ENCODE results near the gene TNNC2. TPM values are rescaled to one million over a fixed set of nuclear protein-coding genes. Genes with fewer than 3 reads are reported as not detected.

The TNNC2 gene
- total and polyA plus RNA-seq, 2 of the 13 experiments (the other 11 are each of a cell fraction or from before 2014, with no cell fraction given): 1.8 to 4.7 TPM

DNA sequence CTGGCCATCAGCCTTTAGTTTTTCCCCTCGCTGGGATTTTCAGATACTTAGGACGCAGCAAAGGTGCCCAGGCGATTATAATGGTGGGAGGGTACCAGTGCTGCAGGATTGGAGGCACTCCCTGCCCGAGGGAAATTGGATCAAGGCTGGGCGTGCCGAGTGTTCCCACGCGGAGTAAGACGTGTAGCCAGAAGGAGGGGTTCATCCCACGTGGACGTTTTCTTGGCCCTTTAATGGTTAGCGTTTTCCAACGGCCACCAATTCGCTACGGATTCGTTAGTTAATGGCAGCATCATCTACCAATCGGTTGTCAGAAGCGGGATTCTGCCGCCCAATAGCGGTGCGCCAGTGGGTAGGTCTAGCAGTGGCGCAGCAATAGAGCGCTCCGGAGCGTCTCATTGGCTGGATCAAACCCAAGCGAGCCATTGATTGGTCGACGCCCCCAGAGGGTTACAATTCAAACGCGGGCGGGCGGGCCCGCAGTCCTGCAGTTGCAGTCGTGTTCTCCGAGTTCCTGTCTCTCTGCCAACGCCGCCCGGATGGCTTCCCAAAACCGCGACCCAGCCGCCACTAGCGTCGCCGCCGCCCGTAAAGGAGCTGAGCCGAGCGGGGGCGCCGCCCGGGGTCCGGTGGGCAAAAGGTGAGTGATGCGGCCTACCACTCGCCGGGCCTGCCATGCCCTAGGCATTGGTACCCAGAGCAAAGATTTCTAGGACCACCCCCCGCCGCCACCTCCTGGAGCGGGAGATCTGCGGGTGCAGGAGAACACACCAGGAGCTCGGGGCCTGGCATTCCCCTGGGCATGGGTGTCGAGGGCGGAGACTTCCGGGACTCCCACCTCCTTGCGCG is 14.7 kb downstream of the TNNC2 start, which contains the start of gene UBE2C (continued):
- TF ChIP-seq, protein P1, sequence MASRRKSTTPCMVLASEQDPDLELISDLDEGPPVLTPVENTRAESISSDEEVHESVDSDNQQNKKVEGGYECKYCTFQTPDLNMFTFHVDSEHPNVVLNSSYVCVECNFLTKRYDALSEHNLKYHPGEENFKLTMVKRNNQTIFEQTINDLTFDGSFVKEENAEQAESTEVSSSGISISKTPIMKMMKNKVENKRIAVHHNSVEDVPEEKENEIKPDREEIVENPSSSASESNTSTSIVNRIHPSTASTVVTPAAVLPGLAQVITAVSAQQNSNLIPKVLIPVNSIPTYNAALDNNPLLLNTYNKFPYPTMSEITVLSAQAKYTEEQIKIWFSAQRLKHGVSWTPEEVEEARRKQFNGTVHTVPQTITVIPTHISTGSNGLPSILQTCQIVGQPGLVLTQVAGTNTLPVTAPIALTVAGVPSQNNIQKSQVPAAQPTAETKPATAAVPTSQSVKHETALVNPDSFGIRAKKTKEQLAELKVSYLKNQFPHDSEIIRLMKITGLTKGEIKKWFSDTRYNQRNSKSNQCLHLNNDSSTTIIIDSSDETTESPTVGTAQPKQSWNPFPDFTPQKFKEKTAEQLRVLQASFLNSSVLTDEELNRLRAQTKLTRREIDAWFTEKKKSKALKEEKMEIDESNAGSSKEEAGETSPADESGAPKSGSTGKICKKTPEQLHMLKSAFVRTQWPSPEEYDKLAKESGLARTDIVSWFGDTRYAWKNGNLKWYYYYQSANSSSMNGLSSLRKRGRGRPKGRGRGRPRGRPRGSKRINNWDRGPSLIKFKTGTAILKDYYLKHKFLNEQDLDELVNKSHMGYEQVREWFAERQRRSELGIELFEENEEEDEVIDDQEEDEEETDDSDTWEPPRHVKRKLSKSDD (CRISPR knock-in tag; IDR thresholded peaks at IDR 0.05; ENCODE audit: low read depth): no peak
- peak; percentile 76; the same call in 1 of the 2 replicates for TF ChIP-seq PAF1 (CRISPR knock-in tag; IDR thresholded peaks at IDR 0.05)
- peak; percentile 71 for TF ChIP-seq DR1 (CRISPR knock-in tag; IDR thresholded peaks at IDR 0.05)
- TF ChIP-seq ZNF333 (CRISPR knock-in tag; IDR thresholded peaks at IDR 0.05; ENCODE audit: borderline replicate concordance): 0 out of 2 replicates have a peak, but pooled peaks have one; percentile 32
- TF ChIP-seq, protein P2, sequence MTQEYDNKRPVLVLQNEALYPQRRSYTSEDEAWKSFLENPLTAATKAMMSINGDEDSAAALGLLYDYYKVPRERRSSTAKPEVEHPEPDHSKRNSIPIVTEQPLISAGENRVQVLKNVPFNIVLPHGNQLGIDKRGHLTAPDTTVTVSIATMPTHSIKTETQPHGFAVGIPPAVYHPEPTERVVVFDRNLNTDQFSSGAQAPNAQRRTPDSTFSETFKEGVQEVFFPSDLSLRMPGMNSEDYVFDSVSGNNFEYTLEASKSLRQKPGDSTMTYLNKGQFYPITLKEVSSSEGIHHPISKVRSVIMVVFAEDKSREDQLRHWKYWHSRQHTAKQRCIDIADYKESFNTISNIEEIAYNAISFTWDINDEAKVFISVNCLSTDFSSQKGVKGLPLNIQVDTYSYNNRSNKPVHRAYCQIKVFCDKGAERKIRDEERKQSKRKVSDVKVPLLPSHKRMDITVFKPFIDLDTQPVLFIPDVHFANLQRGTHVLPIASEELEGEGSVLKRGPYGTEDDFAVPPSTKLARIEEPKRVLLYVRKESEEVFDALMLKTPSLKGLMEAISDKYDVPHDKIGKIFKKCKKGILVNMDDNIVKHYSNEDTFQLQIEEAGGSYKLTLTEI (CRISPR knock-in tag; conservative IDR thresholded peaks at IDR 0.05): peak; percentile 59; the same call in 1 of the 2 replicates
- TF ChIP-seq FLYWCH1 (CRISPR knock-in tag; IDR thresholded peaks at IDR 0.05): peak; percentile 95; the same call in 1 of the 2 replicates
- TF ChIP-seq HNRNPL (IDR thresholded peaks at IDR 0.05; ENCODE audit: low read depth, low read length): peak; percentile 88
- TF ChIP-seq ZMYM3 (CRISPR knock-in tag; IDR thresholded peaks at IDR 0.05): 0 out of 2 replicates have a peak, but pooled peaks have one; percentile 30
- no peak for TF ChIP-seq SMAD3 (CRISPR knock-in tag; IDR thresholded peaks at IDR 0.05)
- TF ChIP-seq KMT2A (CRISPR knock-in tag; IDR thresholded peaks at IDR 0.05): peak; percentile 36; the same call in 1 of the 2 replicates
- no peak for TF ChIP-seq GTF3A (CRISPR knock-in tag; conservative IDR thresholded peaks at IDR 0.05)
- TF ChIP-seq, protein P3, sequence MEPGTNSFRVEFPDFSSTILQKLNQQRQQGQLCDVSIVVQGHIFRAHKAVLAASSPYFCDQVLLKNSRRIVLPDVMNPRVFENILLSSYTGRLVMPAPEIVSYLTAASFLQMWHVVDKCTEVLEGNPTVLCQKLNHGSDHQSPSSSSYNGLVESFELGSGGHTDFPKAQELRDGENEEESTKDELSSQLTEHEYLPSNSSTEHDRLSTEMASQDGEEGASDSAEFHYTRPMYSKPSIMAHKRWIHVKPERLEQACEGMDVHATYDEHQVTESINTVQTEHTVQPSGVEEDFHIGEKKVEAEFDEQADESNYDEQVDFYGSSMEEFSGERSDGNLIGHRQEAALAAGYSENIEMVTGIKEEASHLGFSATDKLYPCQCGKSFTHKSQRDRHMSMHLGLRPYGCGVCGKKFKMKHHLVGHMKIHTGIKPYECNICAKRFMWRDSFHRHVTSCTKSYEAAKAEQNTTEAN (CRISPR knock-in tag; conservative IDR thresholded peaks at IDR 0.05): no peak
- TF ChIP-seq, protein P4, sequence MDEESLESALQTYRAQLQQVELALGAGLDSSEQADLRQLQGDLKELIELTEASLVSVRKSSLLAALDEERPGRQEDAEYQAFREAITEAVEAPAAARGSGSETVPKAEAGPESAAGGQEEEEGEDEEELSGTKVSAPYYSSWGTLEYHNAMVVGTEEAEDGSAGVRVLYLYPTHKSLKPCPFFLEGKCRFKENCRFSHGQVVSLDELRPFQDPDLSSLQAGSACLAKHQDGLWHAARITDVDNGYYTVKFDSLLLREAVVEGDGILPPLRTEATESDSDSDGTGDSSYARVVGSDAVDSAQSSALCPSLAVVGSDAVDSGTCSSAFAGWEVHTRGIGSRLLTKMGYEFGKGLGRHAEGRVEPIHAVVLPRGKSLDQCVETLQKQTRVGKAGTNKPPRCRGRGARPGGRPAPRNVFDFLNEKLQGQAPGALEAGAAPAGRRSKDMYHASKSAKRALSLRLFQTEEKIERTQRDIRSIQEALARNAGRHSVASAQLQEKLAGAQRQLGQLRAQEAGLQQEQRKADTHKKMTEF (CRISPR knock-in tag; IDR thresholded peaks at IDR 0.05): no peak
- TF ChIP-seq, protein P5, sequence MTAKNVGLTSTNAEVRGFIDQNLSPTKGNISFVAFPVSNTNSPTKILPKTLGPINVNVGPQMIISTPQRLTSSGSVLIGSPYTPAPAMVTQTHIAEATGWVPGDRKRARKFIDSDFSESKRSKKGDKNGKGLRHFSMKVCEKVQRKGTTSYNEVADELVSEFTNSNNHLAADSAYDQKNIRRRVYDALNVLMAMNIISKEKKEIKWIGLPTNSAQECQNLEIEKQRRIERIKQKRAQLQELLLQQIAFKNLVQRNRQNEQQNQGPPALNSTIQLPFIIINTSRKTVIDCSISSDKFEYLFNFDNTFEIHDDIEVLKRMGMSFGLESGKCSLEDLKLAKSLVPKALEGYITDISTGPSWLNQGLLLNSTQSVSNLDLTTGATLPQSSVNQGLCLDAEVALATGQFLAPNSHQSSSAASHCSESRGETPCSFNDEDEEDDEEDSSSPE (CRISPR knock-in tag; IDR thresholded peaks at IDR 0.05): peak; percentile 99
- TF ChIP-seq, protein P6, sequence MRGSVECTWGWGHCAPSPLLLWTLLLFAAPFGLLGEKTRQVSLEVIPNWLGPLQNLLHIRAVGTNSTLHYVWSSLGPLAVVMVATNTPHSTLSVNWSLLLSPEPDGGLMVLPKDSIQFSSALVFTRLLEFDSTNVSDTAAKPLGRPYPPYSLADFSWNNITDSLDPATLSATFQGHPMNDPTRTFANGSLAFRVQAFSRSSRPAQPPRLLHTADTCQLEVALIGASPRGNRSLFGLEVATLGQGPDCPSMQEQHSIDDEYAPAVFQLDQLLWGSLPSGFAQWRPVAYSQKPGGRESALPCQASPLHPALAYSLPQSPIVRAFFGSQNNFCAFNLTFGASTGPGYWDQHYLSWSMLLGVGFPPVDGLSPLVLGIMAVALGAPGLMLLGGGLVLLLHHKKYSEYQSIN (CRISPR knock-in tag; IDR thresholded peaks at IDR 0.05; ENCODE audit: borderline replicate concordance): no peak
- peak; percentile 34 for TF ChIP-seq XRCC5 (optimal IDR thresholded peaks at IDR 0.05; ENCODE audit: low read length)
- peak; percentile 26; the same call in 1 of the 2 replicates for TF ChIP-seq ZNF367 (CRISPR knock-in tag; IDR thresholded peaks at IDR 0.05; ENCODE audit: borderline replicate concordance)
- TF ChIP-seq ZFYVE20 (CRISPR knock-in tag; IDR thresholded peaks at IDR 0.05; ENCODE audit: borderline replicate concordance, low read depth): peak; percentile 57; the same call in 1 of the 2 replicates
